ENCODE results near the gene OAT. TPM values are rescaled to one million over a fixed set of nuclear protein-coding genes. Genes with fewer than 3 reads are reported as not detected.

OAT gene
- polyA plus RNA-seq, 1 of the 3 experiments (the other 2 are of a cell fraction): 65.7 TPM

DNA sequence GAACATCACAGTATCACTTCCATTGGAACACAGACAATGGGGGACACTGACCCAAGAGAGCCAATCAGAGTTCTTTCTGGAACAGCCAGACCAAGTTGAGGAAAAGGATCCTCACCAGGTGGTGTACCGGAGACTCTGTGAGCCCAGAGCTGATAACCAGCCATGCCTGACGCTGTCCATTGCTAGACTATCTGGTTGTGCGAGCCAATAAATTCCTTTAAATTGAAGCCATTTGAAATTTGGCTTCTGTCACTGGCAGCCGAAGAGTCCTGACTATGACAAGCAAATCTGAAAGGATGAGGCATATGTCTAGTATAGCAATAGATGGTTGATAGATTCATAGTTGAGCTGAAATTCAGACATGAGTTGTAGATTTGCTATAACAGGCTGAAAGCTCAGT is 39.8 kb upstream of the OAT start:
- WGBS (ENCODE audit: low lambda C conversion rate): 76% methylated on average over 4 of the region's 4 CpGs
- Histone ChIP-seq H3K4me3 (ENCODE audit: low read depth in 2 of 2, low read length in 1 of 2) (no peak overlapping the region), H2AFZ (ENCODE audit: low read depth) (no peak overlapping the region), H3K9me3 (no peaks in the 10 kb centered on the region), H3K36me3 (replicated peaks in 1 of 2; ENCODE audit: control insufficient read depth in 1 of 2, insufficient read depth in 2 of 2, low read length in 1 of 2) (no peaks in the 10 kb centered on the region), H3K4me2 (no peak overlapping the region), H3K79me2 (ENCODE audit: insufficient read depth) (peaks cover 2% of the 10 kb centered on the region; the same call in 1 of the 2 replicates), H3K27me3 (ENCODE audit: insufficient read depth) (peaks cover 17% of the 10 kb centered on the region; the same call in 1 of the 2 replicates), H3K4me1 (ENCODE audit: control insufficient read depth in 1 of 2, insufficient read depth in 2 of 2, low read depth in 1 of 2, low read length in 1 of 2) (no peaks in the 10 kb centered on the region; a peak in 1 of 4 replicates), H3K9ac (no peak overlapping the region), H3F3A (replicated peaks; ENCODE audit: insufficient read depth) (no peaks in the 10 kb centered on the region), H3K9me2 (no peaks in the 10 kb centered on the region), H4K20me1 (ENCODE audit: insufficient read depth) (no peaks in the 10 kb centered on the region), H3K27ac (ENCODE audit: low read depth in 2 of 2, low read length in 1 of 2) (no peak overlapping the region)
- POLR2A ChIA-PET: no interaction called here
- no peak for DNase-seq
- CTCF ChIA-PET: no interaction called here
- TF ChIP-seq RFX5 (IDR thresholded peaks at IDR 0.05; ENCODE audit: low read length) (no peak), RXRA (IDR thresholded peaks at IDR 0.05; ENCODE audit: borderline replicate concordance, low read depth) (no peak), NRF1 (IDR thresholded peaks at IDR 0.05; ENCODE audit: low read depth, low read length) (no peak), TCF12 (IDR thresholded peaks at IDR 0.05) (no peak), FOXM1 (IDR thresholded peaks at IDR 0.05; ENCODE audit: low read depth) (no peak), REST (IDR thresholded peaks at IDR 0.05; ENCODE audit: low read depth, low read length) (no peak), JUND (IDR thresholded peaks at IDR 0.05) (no peak), YY1 (IDR thresholded peaks at IDR 0.05; ENCODE audit: low read depth) (no peak)

DNA sequence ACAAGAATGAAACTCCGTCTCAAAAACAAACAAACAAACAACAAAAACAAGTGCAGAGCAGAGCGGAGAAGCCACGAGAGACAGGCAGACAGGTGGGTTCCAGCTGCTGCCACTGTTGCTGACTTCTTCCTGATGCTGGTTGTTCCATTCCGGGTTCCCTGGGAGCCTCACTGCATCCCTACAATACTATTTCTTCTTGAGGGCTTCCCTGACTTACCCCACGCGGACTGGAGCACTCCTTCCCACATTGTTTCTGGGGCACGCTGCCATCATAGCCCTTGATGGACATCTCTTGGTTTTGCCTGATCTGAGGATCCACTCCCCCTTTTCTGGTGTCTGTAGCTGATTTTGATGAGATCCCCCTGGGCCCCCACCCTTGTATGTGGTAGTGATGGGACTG is 36.7 kb upstream of the OAT start:
- Histone ChIP-seq H3F3A (replicated peaks; ENCODE audit: insufficient read depth) (no peaks in the 10 kb centered on the region), H3K9me3 (no peaks in the 10 kb centered on the region), H3K36me3 (replicated peaks in 1 of 2; ENCODE audit: control insufficient read depth in 1 of 2, insufficient read depth in 2 of 2, low read length in 1 of 2) (no peaks in the 10 kb centered on the region), H3K9ac (no peak overlapping the region), H3K27ac (ENCODE audit: low read depth in 2 of 2, low read length in 1 of 2) (no peak overlapping the region), H3K27me3 (ENCODE audit: insufficient read depth) (peaks cover 43% of the 10 kb centered on the region; the same call in 1 of the 2 replicates), H3K79me2 (ENCODE audit: insufficient read depth) (no peaks in the 10 kb centered on the region), H3K4me1 (ENCODE audit: control insufficient read depth in 1 of 2, insufficient read depth in 2 of 2, low read depth in 1 of 2, low read length in 1 of 2) (no peaks in the 10 kb centered on the region), H3K4me3 (ENCODE audit: low read depth in 2 of 2, low read length in 1 of 2) (no peak overlapping the region), H3K4me2 (no peak overlapping the region), H4K20me1 (ENCODE audit: insufficient read depth) (no peaks in the 10 kb centered on the region), H2AFZ (ENCODE audit: low read depth) (no peak overlapping the region), H3K9me2 (no peaks in the 10 kb centered on the region)
- CTCF ChIA-PET: interaction anchor here (0.8 kb wide), 1 partner anchor 450 kb away, joined by 3 read pairs; no protein-coding TSS in a partner anchor
- POLR2A ChIA-PET: interaction anchor here (0.6 kb wide), 1 partner anchor 19 kb away, joined by 3 read pairs; no protein-coding TSS in a partner anchor
- WGBS (ENCODE audit: low lambda C conversion rate): 50% methylated on average over 7 of the region's 7 CpGs
- no peak for TF ChIP-seq ELF1 (IDR thresholded peaks at IDR 0.05)
- DNase-seq: no peak

Measured in SK-N-SH (cell line).